Spinal cord (tissue), 10 donors: ENCODE data around the gene ERMP1. TPM values are rescaled to one million over a fixed set of nuclear protein-coding genes. Genes with fewer than 3 reads are reported as not detected.
"Not testable (repeated sequence)": the region's sequence is repeated elsewhere in the genome, so short reads cannot be mapped to it uniquely, and the experiment has no call there.

Experiments used
- DNase-seq, 6 donors: peaks; one replicate each; pipeline versions ENCODE4 v3.0.0 to v3.0.0-alpha.2; 2013 to 2015; ENCODE audit warnings: low spot score in 6 of 6, low read depth in 4 of 6
- H3K27ac ChIP-seq: one replicate; pipeline ENCODE4 v1.5.1; 2013; ENCODE audit warnings: low read depth, low read length, control low read depth
- H3K27me3 ChIP-seq: one replicate; pipeline ENCODE4 v1.6.1; 2013; ENCODE audit warnings: low read length; ENCODE audit not compliant: control insufficient read depth, insufficient read depth
- H3K36me3 ChIP-seq: one replicate; pipeline ENCODE4 v1.6.1; 2013; ENCODE audit warnings: low read length; ENCODE audit not compliant: control insufficient read depth, insufficient read depth
- H3K4me1 ChIP-seq: one replicate; pipeline ENCODE4 v1.6.1; 2013; ENCODE audit warnings: low read length; ENCODE audit not compliant: control insufficient read depth, insufficient read depth
- H3K4me3 ChIP-seq: one replicate; pipeline ENCODE4 v1.5.1; 2013; ENCODE audit warnings: low read depth, low read length, control low read depth
- H3K9me3 ChIP-seq: one replicate; pipeline ENCODE4 v1.6.1; 2013; ENCODE audit warnings: low read length; ENCODE audit not compliant: control insufficient read depth, insufficient read depth
- WGBS: methylation state at CpG from one replicate; pipeline ENCODE4 v1.1.5; 2013; ENCODE audit warnings: missing lambda C conversion rate; ENCODE audit not compliant: insufficient coverage; 5-methylcytosine and 5-hydroxymethylcytosine counted together
- long read RNA-seq, 4 donors: transcript quantifications; one replicate each; lab custom pipeline, GENCODE V29; 2026
- polyA plus RNA-seq, 2 donors: library from polyadenylated mRNA; unstranded; fragments of 120-200 nt; gene quantifications; one replicate each; pipeline ENCODE4 v1.2.1, GENCODE V29; 2013; ENCODE audit not compliant: insufficient read length in 2 of 2
- total RNA-seq, 2 donors: library from RNA; depleted of rRNA in 1 of 2; stranded (reverse); fragments of 120-200 nt in 1 of 2; fragments of >200 nt in 1 of 2; gene quantifications; one replicate each; pipeline versions ENCODE4 v1.2.3 to v1.2.4, GENCODE V29; 2013 to 2014
- donor health status: healthy.

The ERMP1 gene, protein sequence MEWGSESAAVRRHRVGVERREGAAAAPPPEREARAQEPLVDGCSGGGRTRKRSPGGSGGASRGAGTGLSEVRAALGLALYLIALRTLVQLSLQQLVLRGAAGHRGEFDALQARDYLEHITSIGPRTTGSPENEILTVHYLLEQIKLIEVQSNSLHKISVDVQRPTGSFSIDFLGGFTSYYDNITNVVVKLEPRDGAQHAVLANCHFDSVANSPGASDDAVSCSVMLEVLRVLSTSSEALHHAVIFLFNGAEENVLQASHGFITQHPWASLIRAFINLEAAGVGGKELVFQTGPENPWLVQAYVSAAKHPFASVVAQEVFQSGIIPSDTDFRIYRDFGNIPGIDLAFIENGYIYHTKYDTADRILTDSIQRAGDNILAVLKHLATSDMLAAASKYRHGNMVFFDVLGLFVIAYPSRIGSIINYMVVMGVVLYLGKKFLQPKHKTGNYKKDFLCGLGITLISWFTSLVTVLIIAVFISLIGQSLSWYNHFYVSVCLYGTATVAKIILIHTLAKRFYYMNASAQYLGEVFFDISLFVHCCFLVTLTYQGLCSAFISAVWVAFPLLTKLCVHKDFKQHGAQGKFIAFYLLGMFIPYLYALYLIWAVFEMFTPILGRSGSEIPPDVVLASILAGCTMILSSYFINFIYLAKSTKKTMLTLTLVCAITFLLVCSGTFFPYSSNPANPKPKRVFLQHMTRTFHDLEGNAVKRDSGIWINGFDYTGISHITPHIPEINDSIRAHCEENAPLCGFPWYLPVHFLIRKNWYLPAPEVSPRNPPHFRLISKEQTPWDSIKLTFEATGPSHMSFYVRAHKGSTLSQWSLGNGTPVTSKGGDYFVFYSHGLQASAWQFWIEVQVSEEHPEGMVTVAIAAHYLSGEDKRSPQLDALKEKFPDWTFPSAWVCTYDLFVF
- 10 to 100 TPM; 40.6 to 43.0 TPM for total RNA-seq
- 10 to 100 TPM; 16.2 to 18.1 TPM for polyA plus RNA-seq
- long read RNA-seq, donor 1, full-length matches to known transcripts, result 2 of 2 reads
- long read RNA-seq, donor 1, partial matches to known transcripts, result 0 of 2 reads
- long read RNA-seq, donor 1, other reads (novel, unspliced or antisense), result 0 of 2 reads
- long read RNA-seq, donor 2, result 0 reads
- long read RNA-seq, donor 3, full-length matches to known transcripts, result 1 of 1 reads
- long read RNA-seq, donor 3, partial matches to known transcripts, result 0 of 1 reads
- long read RNA-seq, donor 3, other reads (novel, unspliced or antisense), result 0 of 1 reads
- long read RNA-seq, donor 4, full-length matches to known transcripts, result 1 of 1 reads
- long read RNA-seq, donor 4, partial matches to known transcripts, result 0 of 1 reads
- long read RNA-seq, donor 4, other reads (novel, unspliced or antisense), result 0 of 1 reads

DNA sequence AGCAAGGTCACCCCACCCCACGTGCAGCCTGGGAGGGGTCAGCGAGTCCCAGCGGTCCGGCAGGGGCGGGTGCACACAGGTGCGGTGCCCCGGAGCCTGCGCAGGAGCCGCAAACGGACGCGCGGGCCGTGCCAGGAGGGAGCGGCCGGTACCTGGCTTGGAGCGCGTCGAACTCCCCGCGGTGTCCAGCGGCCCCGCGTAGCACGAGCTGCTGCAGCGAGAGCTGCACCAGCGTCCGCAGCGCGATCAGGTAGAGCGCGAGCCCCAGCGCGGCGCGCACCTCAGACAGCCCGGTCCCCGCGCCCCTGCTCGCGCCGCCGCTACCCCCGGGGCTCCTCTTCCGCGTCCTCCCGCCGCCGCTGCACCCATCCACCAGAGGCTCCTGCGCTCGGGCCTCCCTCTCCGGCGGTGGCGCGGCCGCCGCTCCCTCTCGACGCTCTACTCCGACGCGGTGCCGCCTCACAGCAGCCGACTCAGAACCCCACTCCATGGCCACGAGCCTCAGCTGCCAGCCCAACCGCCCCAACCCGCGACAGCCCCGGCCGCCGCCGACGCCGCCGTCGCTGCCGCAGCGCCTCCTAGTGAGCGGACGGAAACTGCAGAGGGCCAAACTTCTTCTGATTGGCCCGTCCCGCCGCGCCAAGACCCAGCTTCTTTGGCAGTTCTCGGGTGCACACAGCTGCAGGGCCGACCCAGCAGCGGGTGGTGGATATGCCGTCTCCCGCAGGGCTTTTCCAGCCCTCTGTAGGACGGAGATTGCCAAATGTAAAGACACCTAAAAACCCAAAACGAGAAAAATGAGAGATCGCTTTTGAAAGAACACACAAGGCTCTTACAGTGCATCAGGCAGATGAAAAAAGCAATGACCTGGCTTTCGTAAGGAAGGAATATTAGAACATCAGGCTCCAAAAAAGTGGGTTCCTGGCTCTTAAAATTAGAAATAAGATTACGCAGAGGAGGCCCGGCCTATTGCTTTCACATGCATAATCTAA, at the start of gene ERMP1:
TSS of gene ERMP1 (minus strand) at position 580 of the 992 bp plus-strand sequence. CDS start at position 490, 90 bp downstream.
- H3K27ac ChIP-seq, result peak within 1 kb of the TSS; percentile 33
- H3K36me3 ChIP-seq, result no peaks in the 10 kb centered on the region
- no peaks in the 10 kb centered on the region for H3K9me3 ChIP-seq
- WGBS, result under 1% methylated on average over 90 of the region's 95 CpGs
- DNase-seq, result peak; percentile 68 to 96 (median 84)
- H3K27me3 ChIP-seq, result no peaks in the 10 kb centered on the region
- H3K4me1 ChIP-seq, result peaks cover 12% of the 10 kb centered on the region
- H3K4me3 ChIP-seq, result peak within 1 kb of the TSS; percentile 63

DNA sequence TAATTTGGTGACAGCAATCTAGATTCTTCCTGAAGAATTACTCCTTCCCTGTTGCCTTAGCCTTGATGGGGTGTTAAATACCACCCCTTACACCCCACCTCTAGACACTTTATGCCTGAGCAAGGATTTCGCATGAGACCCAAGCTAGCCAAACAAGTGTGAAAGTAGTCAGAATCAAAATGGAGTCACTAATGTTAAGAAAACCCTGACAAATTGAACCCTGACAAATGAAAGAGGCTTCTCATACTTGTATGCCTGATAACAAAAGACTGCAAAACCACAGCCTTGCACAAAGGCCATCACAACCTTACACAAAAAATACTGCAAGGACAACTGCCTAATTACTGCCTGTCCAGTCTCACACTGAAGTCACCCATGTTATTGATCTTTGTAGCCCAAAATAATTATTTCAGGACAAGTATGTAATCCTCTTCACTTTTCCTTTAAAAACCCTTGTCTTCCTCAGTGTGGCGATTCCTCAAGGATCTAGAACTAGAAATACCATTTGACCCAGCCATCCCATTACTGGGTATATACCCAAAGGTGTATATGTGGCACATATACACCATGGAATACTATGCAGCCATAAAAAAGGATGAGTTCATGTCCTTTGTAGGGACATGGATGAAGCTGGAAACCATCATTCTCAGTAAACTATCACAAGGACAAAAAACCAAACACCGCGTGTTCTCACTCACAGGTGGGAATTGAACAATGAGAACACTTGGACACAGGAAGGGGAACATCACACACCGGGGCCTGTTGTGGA, 49.5 kb upstream of the ERMP1 start:
- H3K9me3 ChIP-seq, H3K27me3 ChIP-seq, H3K4me3 ChIP-seq, H3K4me1 ChIP-seq, H3K27ac ChIP-seq, DNase-seq, H3K36me3 ChIP-seq: not testable (repeated sequence)
- no CpG with 5 or more reads among the region's 5 CpGs for WGBS

DNA sequence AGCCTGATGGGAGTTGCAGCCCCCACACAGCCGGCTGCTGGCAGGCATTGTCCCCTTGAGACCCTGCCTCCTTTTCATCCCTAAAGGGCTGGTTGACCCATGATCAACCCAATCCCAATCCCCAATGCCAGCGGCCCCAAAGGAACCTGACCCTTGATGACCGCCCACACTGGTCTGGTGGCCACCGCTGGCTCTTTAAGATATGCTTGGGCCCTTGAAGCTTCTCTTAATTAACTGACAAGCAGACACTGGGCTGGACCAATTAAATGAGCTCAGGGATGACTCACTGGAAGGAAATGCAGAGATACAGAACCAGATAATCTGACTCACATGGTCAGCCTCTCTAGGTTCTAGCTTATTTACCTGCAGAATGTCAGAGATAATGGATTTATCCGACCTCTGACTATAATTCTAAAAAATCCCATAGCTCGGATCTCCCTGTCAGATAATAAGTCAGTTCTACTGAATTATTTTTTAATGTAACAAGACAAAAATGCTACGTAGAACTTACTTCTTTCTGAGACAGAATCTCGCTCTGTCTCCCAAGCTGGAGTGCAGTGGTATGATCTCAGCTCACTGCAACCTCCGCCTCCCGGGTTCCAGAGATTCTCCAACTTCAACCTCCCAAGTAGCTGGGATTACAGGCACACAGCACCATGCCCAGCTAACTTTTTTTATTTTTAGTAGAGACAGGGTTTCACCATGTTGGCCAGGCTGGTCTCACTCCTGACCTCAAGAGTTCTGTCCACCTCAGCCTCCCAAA, 46.7 kb upstream of the ERMP1 start:
- Histone ChIP-seq H3K4me1 (no peaks in the 10 kb centered on the region), H3K9me3 (no peaks in the 10 kb centered on the region), H3K27ac (no peak overlapping the region), H3K4me3 (no peak overlapping the region), H3K36me3 (no peaks in the 10 kb centered on the region), H3K27me3 (no peaks in the 10 kb centered on the region)
- DNase-seq, result no peak
- 96% methylated on average over 6 of the region's 10 CpGs for WGBS

DNA sequence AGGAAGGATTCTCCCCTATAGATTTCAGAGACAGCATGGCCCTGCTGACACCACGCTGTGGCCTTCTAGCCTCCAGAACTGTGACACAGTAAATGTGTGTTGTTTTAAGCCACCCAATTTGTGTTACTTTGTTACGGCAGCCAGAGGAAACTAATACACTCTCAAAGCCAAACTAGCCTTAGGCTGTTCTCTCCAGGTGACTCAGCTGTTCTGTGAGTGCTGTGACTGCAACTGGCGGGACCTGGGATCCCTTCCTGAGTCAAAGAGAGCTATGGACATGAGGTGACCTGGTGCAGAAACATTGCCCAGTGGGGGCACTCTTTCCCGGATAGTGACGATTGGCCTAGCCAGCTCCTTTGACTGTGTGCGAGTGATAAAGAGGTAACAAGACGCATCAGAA, 43.8 kb upstream of the ERMP1 start:
- no peaks in the 10 kb centered on the region for H3K9me3 ChIP-seq
- no peaks in the 10 kb centered on the region for H3K27me3 ChIP-seq
- H3K36me3 ChIP-seq, result no peaks in the 10 kb centered on the region
- H3K27ac ChIP-seq, result no peak overlapping the region
- WGBS, result 67% methylated on average over 4 of the region's 7 CpGs
- no peak for DNase-seq
- no peak overlapping the region for H3K4me3 ChIP-seq
- no peaks in the 10 kb centered on the region for H3K4me1 ChIP-seq

DNA sequence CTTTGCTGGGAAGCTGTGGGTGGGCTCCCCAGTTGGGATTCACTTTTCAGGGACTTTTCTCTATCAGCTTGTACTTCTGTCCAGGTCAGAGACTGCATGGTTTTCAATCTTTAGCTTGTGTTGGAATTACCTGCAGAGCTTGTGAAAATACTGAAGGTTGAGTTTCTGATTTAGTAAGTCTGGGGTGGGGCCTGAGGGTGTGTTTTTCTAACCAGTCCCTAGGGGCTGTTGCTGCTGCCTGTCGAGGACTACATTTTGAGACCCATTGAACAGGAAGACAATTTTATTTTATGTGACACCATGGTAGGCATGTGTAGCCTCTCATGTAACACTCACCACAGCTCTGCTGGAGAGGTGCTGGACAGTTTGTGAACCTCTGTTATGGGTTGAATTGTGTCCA, 43.1 kb upstream of the ERMP1 start:
- DNase-seq, result no peak
- Histone ChIP-seq H3K36me3 (no peaks in the 10 kb centered on the region), H3K27me3 (no peaks in the 10 kb centered on the region), H3K27ac (no peak overlapping the region), H3K9me3 (no peaks in the 10 kb centered on the region), H3K4me1 (no peaks in the 10 kb centered on the region), H3K4me3 (no peak overlapping the region)
- no CpG with 5 or more reads among the region's 1 CpG for WGBS

DNA sequence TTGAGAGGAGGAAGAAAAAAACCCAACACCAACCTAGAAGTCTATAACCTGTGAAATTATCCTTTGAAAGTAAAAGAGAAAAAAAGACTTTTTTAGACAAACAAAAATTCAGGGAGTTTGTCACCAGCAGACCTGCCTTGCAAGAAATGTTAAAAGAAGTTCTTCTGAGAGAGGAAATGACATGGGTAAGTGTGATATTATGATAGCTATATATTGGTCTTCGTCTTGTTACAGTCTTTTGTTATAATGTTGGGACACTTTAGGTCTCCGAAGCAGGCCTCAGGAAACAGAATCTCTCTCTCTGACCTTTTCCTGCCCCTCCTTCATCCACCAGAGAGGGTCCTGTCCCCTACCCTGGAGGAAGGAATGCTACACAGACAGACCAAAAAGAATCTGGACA, 41.1 kb upstream of the ERMP1 start:
- H3K36me3 ChIP-seq, result no peaks in the 10 kb centered on the region
- no peaks in the 10 kb centered on the region for H3K4me1 ChIP-seq
- DNase-seq, result no peak
- no peaks in the 10 kb centered on the region for H3K27me3 ChIP-seq
- H3K27ac ChIP-seq, result no peak overlapping the region
- no peak overlapping the region for H3K4me3 ChIP-seq
- 100% methylated on average over 1 of the region's 2 CpGs for WGBS
- H3K9me3 ChIP-seq, result no peaks in the 10 kb centered on the region

DNA sequence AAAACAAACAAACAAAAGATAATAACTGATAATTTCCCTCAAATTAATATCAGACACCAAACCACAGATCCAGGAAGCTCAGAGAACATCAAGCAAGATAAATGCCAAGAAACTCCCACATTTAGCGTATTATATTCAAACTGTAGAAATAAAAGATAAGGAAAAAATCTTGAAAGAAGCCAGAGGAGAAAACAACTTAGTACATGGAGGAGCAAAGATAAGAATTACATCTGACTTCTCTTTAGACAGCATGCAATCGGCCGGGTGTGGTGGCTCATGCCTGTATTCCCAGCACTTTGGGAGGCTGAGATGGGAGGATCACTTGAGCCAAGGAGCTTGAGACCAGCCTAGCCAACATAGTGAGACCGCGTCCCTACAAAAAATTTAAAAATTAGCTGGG, 40.5 kb upstream of the ERMP1 start:
- no peaks in the 10 kb centered on the region for H3K27me3 ChIP-seq
- 100% methylated on average over 4 of the region's 5 CpGs for WGBS
- H3K4me3 ChIP-seq, result no peak overlapping the region
- H3K27ac ChIP-seq, result no peak overlapping the region
- H3K4me1 ChIP-seq, result no peaks in the 10 kb centered on the region
- H3K36me3 ChIP-seq, result no peaks in the 10 kb centered on the region
- DNase-seq, result no peak
- no peaks in the 10 kb centered on the region for H3K9me3 ChIP-seq

DNA sequence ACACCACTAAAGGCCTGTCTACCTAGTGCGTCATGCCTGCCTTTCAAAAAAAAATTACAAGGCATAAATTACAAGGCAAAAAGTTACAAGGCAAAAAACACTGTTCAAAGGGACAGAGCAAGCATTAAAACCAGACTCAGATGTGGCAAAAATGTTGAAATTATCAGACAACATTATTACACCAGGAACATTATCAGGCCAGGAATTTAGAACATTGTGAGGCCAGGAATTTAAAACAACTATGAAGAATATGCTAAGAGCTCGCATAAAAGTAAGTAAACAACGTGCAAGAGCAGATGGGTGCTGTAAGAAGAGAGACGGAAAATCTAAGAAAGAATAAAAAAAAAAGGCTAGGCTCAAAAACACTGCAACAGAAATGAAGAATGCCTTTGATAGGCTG, 39.6 kb upstream of the ERMP1 start:
- no peaks in the 10 kb centered on the region for H3K4me1 ChIP-seq
- DNase-seq, result no peak
- no peak overlapping the region for H3K4me3 ChIP-seq
- no peaks in the 10 kb centered on the region for H3K36me3 ChIP-seq
- no peaks in the 10 kb centered on the region for H3K27me3 ChIP-seq
- no peaks in the 10 kb centered on the region for H3K9me3 ChIP-seq
- 71% methylated on average over 2 of the region's 4 CpGs for WGBS
- H3K27ac ChIP-seq, result no peak overlapping the region
